Measurements from ENCODE around the gene INHBE.
"Not testable (repeated sequence)": the region's sequence is repeated elsewhere in the genome, so short reads cannot be mapped to it uniquely, and the experiment has no call there.

Gene INHBE

GRCh38 chr12:57441846-57442427 is 13.2 kb upstream of the INHBE start:
- Histone ChIP-seq H3K27me3 (ENCODE audit: low read depth, low read length) (no peaks in the 10 kb centered on the region), H3K4me3 (ENCODE audit: low read depth in 1 of 2, low read length in 2 of 2) (no peak overlapping the region), H3K36me3 (ENCODE audit: control insufficient read depth in 1 of 2, insufficient read depth in 2 of 2, low read length in 2 of 2) (no peaks in the 10 kb centered on the region), H3K9me3 (ENCODE audit: control insufficient read depth in 1 of 2, low read length in 2 of 2) (no peaks in the 10 kb centered on the region), H3K4me1 (ENCODE audit: control insufficient read depth in 1 of 2, insufficient read depth in 2 of 2, low read length in 2 of 2) (no peaks in the 10 kb centered on the region), H3K27ac (ENCODE audit: low read length) (no peak overlapping the region)

GRCh38 chr12:57444337-57444736 is 10.8 kb upstream of the INHBE start:
- not testable (repeated sequence) for H3K36me3 ChIP-seq (ENCODE audit: control insufficient read depth in 1 of 2, insufficient read depth in 2 of 2, low read length in 2 of 2); H3K9me3 ChIP-seq (ENCODE audit: control insufficient read depth in 1 of 2, low read length in 2 of 2); H3K27ac ChIP-seq (ENCODE audit: low read length); H3K4me1 ChIP-seq (ENCODE audit: control insufficient read depth in 1 of 2, insufficient read depth in 2 of 2, low read length in 2 of 2); H3K27me3 ChIP-seq (ENCODE audit: low read depth, low read length); H3K4me3 ChIP-seq (ENCODE audit: low read depth in 1 of 2, low read length in 2 of 2)

- no peak overlapping the region for H3K4me3 ChIP-seq (ENCODE audit: low read depth in 1 of 2, low read length in 2 of 2)
- H3K27ac ChIP-seq (ENCODE audit: low read length): no peak overlapping the region
- H3K27me3 ChIP-seq (ENCODE audit: low read depth, low read length): no peaks in the 10 kb centered on the region
- no peaks in the 10 kb centered on the region for H3K36me3 ChIP-seq (ENCODE audit: control insufficient read depth in 1 of 2, insufficient read depth in 2 of 2, low read length in 2 of 2)
- H3K4me1 ChIP-seq (ENCODE audit: control insufficient read depth in 1 of 2, insufficient read depth in 2 of 2, low read length in 2 of 2): no peaks in the 10 kb centered on the region
- H3K9me3 ChIP-seq (ENCODE audit: control insufficient read depth in 1 of 2, low read length in 2 of 2): no peaks in the 10 kb centered on the region
Measured at GRCh38 chr12:57444744-57445143, 10.4 kb upstream of the INHBE start.

GRCh38 chr12:57446292-57446960 is 8.7 kb upstream of the INHBE start:
- Histone ChIP-seq H3K27ac (ENCODE audit: low read length) (no peak overlapping the region), H3K9me3 (ENCODE audit: control insufficient read depth in 1 of 2, low read length in 2 of 2) (no peaks in the 10 kb centered on the region), H3K27me3 (ENCODE audit: low read depth, low read length) (no peaks in the 10 kb centered on the region), H3K4me3 (ENCODE audit: low read depth in 1 of 2, low read length in 2 of 2) (no peak overlapping the region), H3K36me3 (ENCODE audit: control insufficient read depth in 1 of 2, insufficient read depth in 2 of 2, low read length in 2 of 2) (no peaks in the 10 kb centered on the region), H3K4me1 (ENCODE audit: control insufficient read depth in 1 of 2, insufficient read depth in 2 of 2, low read length in 2 of 2) (no peaks in the 10 kb centered on the region)

- Histone ChIP-seq H3K9me3 (ENCODE audit: control insufficient read depth in 1 of 2, low read length in 2 of 2) (no peaks in the 10 kb centered on the region), H3K27ac (ENCODE audit: low read length) (no peak overlapping the region), H3K4me1 (ENCODE audit: control insufficient read depth in 1 of 2, insufficient read depth in 2 of 2, low read length in 2 of 2) (peaks cover 0 to 4% of the 10 kb centered on the region in 2 donors), H3K36me3 (ENCODE audit: control insufficient read depth in 1 of 2, insufficient read depth in 2 of 2, low read length in 2 of 2) (no peaks in the 10 kb centered on the region), H3K27me3 (ENCODE audit: low read depth, low read length) (no peaks in the 10 kb centered on the region), H3K4me3 (ENCODE audit: low read depth in 1 of 2, low read length in 2 of 2) (no peak overlapping the region)
Measured at GRCh38 chr12:57448669-57449068, 6.4 kb upstream of the INHBE start.

- H3K27me3 ChIP-seq (ENCODE audit: low read depth, low read length): no peaks in the 10 kb centered on the region
- no peaks in the 10 kb centered on the region for H3K36me3 ChIP-seq (ENCODE audit: control insufficient read depth in 1 of 2, insufficient read depth in 2 of 2, low read length in 2 of 2)
- H3K4me1 ChIP-seq (ENCODE audit: control insufficient read depth in 1 of 2, insufficient read depth in 2 of 2, low read length in 2 of 2): peaks cover 0 to 4% of the 10 kb centered on the region in 2 donors
- no peaks in the 10 kb centered on the region for H3K9me3 ChIP-seq (ENCODE audit: control insufficient read depth in 1 of 2, low read length in 2 of 2)
- no peak overlapping the region for H3K27ac ChIP-seq (ENCODE audit: low read length)
- no peak overlapping the region for H3K4me3 ChIP-seq (ENCODE audit: low read depth in 1 of 2, low read length in 2 of 2)
Measured at GRCh38 chr12:57449375-57449774, 5.7 kb upstream of the INHBE start.

GRCh38 chr12:57450057-57450456 is 5.0 kb upstream of the INHBE start:
- Histone ChIP-seq H3K27ac (ENCODE audit: low read length) (no peak overlapping the region), H3K4me3 (ENCODE audit: low read depth in 1 of 2, low read length in 2 of 2) (no peak overlapping the region), H3K9me3 (ENCODE audit: control insufficient read depth in 1 of 2, low read length in 2 of 2) (no peaks in the 10 kb centered on the region), H3K36me3 (ENCODE audit: control insufficient read depth in 1 of 2, insufficient read depth in 2 of 2, low read length in 2 of 2) (no peaks in the 10 kb centered on the region), H3K27me3 (ENCODE audit: low read depth, low read length) (no peaks in the 10 kb centered on the region), H3K4me1 (ENCODE audit: control insufficient read depth in 1 of 2, insufficient read depth in 2 of 2, low read length in 2 of 2) (peaks cover 0 to 4% of the 10 kb centered on the region in 2 donors)

GRCh38 chr12:57451233-57451778 is 3.8 kb upstream of the INHBE start:
- no peaks in the 10 kb centered on the region for H3K36me3 ChIP-seq (ENCODE audit: control insufficient read depth in 1 of 2, insufficient read depth in 2 of 2, low read length in 2 of 2)
- H3K9me3 ChIP-seq (ENCODE audit: control insufficient read depth in 1 of 2, low read length in 2 of 2): no peaks in the 10 kb centered on the region
- H3K4me3 ChIP-seq (ENCODE audit: low read depth in 1 of 2, low read length in 2 of 2): no peak overlapping the region
- H3K27me3 ChIP-seq (ENCODE audit: low read depth, low read length): no peaks in the 10 kb centered on the region
- peaks cover 0 to 4% of the 10 kb centered on the region in 2 donors for H3K4me1 ChIP-seq (ENCODE audit: control insufficient read depth in 1 of 2, insufficient read depth in 2 of 2, low read length in 2 of 2)
- no peak overlapping the region for H3K27ac ChIP-seq (ENCODE audit: low read length)

GRCh38 chr12:57452181-57452936 is 2.7 kb upstream of the INHBE start:
- H3K4me3 ChIP-seq (ENCODE audit: low read depth in 1 of 2, low read length in 2 of 2): no peak overlapping the region
- H3K27ac ChIP-seq (ENCODE audit: low read length): no peak overlapping the region
- peaks cover 0 to 4% of the 10 kb centered on the region in 2 donors for H3K4me1 ChIP-seq (ENCODE audit: control insufficient read depth in 1 of 2, insufficient read depth in 2 of 2, low read length in 2 of 2)
- H3K27me3 ChIP-seq (ENCODE audit: low read depth, low read length): no peaks in the 10 kb centered on the region
- no peaks in the 10 kb centered on the region for H3K36me3 ChIP-seq (ENCODE audit: control insufficient read depth in 1 of 2, insufficient read depth in 2 of 2, low read length in 2 of 2)
- H3K9me3 ChIP-seq (ENCODE audit: control insufficient read depth in 1 of 2, low read length in 2 of 2): no peaks in the 10 kb centered on the region

GRCh38 chr12:57452937-57453509 is 2.1 kb upstream of the INHBE start:
- Histone ChIP-seq H3K36me3 (ENCODE audit: control insufficient read depth in 1 of 2, insufficient read depth in 2 of 2, low read length in 2 of 2) (no peaks in the 10 kb centered on the region), H3K4me1 (ENCODE audit: control insufficient read depth in 1 of 2, insufficient read depth in 2 of 2, low read length in 2 of 2) (peaks cover 0 to 4% of the 10 kb centered on the region in 2 donors), H3K4me3 (ENCODE audit: low read depth in 1 of 2, low read length in 2 of 2) (no peak overlapping the region), H3K27me3 (ENCODE audit: low read depth, low read length) (no peaks in the 10 kb centered on the region), H3K27ac (ENCODE audit: low read length) (no peak overlapping the region), H3K9me3 (ENCODE audit: control insufficient read depth in 1 of 2, low read length in 2 of 2) (no peaks in the 10 kb centered on the region)

- H3K4me1 ChIP-seq (ENCODE audit: control insufficient read depth in 1 of 2, insufficient read depth in 2 of 2, low read length in 2 of 2): peaks cover 0 to 10% of the 10 kb centered on the region in 2 donors
- H3K9me3 ChIP-seq (ENCODE audit: control insufficient read depth in 1 of 2, low read length in 2 of 2): no peaks in the 10 kb centered on the region
- H3K27me3 ChIP-seq (ENCODE audit: low read depth, low read length): no peaks in the 10 kb centered on the region
- H3K36me3 ChIP-seq (ENCODE audit: control insufficient read depth in 1 of 2, insufficient read depth in 2 of 2, low read length in 2 of 2): no peaks in the 10 kb centered on the region
- no peak overlapping the region for H3K27ac ChIP-seq (ENCODE audit: low read length)
- no peak overlapping the region for H3K4me3 ChIP-seq (ENCODE audit: low read depth in 1 of 2, low read length in 2 of 2)
Measured at GRCh38 chr12:57454213-57454565, 918 bp upstream of the INHBE start.

Measured in muscle layer of duodenum (tissue), 2 donors.